Mesothelial cell of epicardium (in vitro differentiated cells): ENCODE data around the gene NTSR1. TPM values are rescaled to one million over a fixed set of nuclear protein-coding genes. Genes with fewer than 3 reads are reported as not detected.

ENCODE experiments used
- DNase-seq, 2 experiments: peaks; one replicate each; pipeline ENCODE4 v3.0.0; 2021; ENCODE audit warnings: low spot score in 2 of 2; ENCODE audit not compliant: unreplicated experiment in 2 of 2
- H3K27ac Mint-ChIP-seq: 2 replicates; pipeline ENCODE4 v1.8.0; 2021; ENCODE audit warnings: mixed read lengths
- H3K27me3 Mint-ChIP-seq: 2 replicates; pipeline ENCODE4 v1.8.0; 2021; ENCODE audit warnings: low read depth, mixed read lengths
- H3K36me3 Mint-ChIP-seq: 2 replicates; pipeline ENCODE4 v1.8.0; 2021; ENCODE audit warnings: mixed read lengths
- H3K4me1 Mint-ChIP-seq: 2 replicates; pipeline ENCODE4 v1.8.0; 2021; ENCODE audit warnings: mixed read lengths
- H3K4me3 Mint-ChIP-seq: 2 replicates; pipeline ENCODE4 v1.8.0; 2021; ENCODE audit warnings: mild to moderate bottlenecking, moderate library complexity, mixed read lengths
- H3K9me3 Mint-ChIP-seq: 2 replicates; pipeline ENCODE4 v1.8.0; 2021; ENCODE audit warnings: mixed read lengths
- CTCF ChIP-seq: fragments of 200-600 bp; sonication (generic); IDR thresholded peaks from one replicate; pipeline ENCODE4 v1.5.0; 2021; ENCODE audit warnings: antibody characterized with exemption; ENCODE audit not compliant: unreplicated experiment
- total RNA-seq: library from RNA; stranded (reverse); gene quantifications from 3 replicates; pipeline ENCODE4 v1.2.1, GENCODE V29; 2021

The NTSR1 gene
- total RNA-seq, 1 donor from 2014 or later, result 0.36 TPM

GRCh38 chr20:62778058-62778457 lies 69.4 kb downstream of the NTSR1 start:
- TF ChIP-seq CTCF, result no peak
- no peaks in the 10 kb centered on the region for H3K36me3 Mint-ChIP-seq
- peaks cover 27% of the 10 kb centered on the region for H3K4me1 Mint-ChIP-seq

GRCh38 chr20:62778601-62779416 lies 70.2 kb downstream of the NTSR1 start:
- Mint-ChIP-seq H3K4me3 (no peak overlapping the region), H3K9me3 (no peaks in the 10 kb centered on the region), H3K27me3 (no peaks in the 10 kb centered on the region), H3K4me1 (peaks cover 23% of the 10 kb centered on the region), H3K27ac (no peak overlapping the region), H3K36me3 (no peaks in the 10 kb centered on the region)
- no peak for DNase-seq
- no peak for TF ChIP-seq CTCF

More at GRCh38 chr20:62778058-62778457, 69.4 kb downstream of the NTSR1 start:
- DNase-seq, result no peak
- Mint-ChIP-seq H3K4me3 (no peak overlapping the region), H3K27ac (no peak overlapping the region), H3K9me3 (no peaks in the 10 kb centered on the region), H3K27me3 (no peaks in the 10 kb centered on the region)

GRCh38 chr20:62779417-62779685 lies 70.7 kb downstream of the NTSR1 start:
- H3K9me3 Mint-ChIP-seq, result no peaks in the 10 kb centered on the region
- H3K4me1 Mint-ChIP-seq, result peaks cover 20% of the 10 kb centered on the region
- H3K4me3 Mint-ChIP-seq, result no peak overlapping the region
- no peaks in the 10 kb centered on the region for H3K36me3 Mint-ChIP-seq
- H3K27me3 Mint-ChIP-seq, result no peaks in the 10 kb centered on the region
- TF ChIP-seq CTCF, result no peak
- DNase-seq, result no peak
- no peak overlapping the region for H3K27ac Mint-ChIP-seq

- Mint-ChIP-seq H3K27ac (no peak overlapping the region), H3K27me3 (no peaks in the 10 kb centered on the region), H3K9me3 (no peaks in the 10 kb centered on the region), H3K4me3 (no peak overlapping the region), H3K4me1 (peaks cover 20% of the 10 kb centered on the region), H3K36me3 (no peaks in the 10 kb centered on the region)
- no peak for TF ChIP-seq CTCF
- no peak for DNase-seq
Measured at GRCh38 chr20:62780204-62780603, 71.6 kb downstream of the NTSR1 start.

GRCh38 chr20:62780696-62781095 lies 72.1 kb downstream of the NTSR1 start:
- Mint-ChIP-seq H3K4me3 (no peak overlapping the region), H3K36me3 (no peaks in the 10 kb centered on the region), H3K9me3 (no peaks in the 10 kb centered on the region), H3K27me3 (no peaks in the 10 kb centered on the region), H3K27ac (no peak overlapping the region), H3K4me1 (peaks cover 21% of the 10 kb centered on the region)
- no peak for TF ChIP-seq CTCF
- DNase-seq, result no peak
